Measurements from ENCODE around the gene FIGNL2. TPM values are rescaled to one million over a fixed set of nuclear protein-coding genes. Genes with fewer than 3 reads are reported as not detected.

FIGNL2 gene
- total and polyA plus RNA-seq, 2 of the 13 experiments (the other 11 are each of a cell fraction or from before 2014, with no cell fraction given) = 0.82 to 1.00 TPM

DNA sequence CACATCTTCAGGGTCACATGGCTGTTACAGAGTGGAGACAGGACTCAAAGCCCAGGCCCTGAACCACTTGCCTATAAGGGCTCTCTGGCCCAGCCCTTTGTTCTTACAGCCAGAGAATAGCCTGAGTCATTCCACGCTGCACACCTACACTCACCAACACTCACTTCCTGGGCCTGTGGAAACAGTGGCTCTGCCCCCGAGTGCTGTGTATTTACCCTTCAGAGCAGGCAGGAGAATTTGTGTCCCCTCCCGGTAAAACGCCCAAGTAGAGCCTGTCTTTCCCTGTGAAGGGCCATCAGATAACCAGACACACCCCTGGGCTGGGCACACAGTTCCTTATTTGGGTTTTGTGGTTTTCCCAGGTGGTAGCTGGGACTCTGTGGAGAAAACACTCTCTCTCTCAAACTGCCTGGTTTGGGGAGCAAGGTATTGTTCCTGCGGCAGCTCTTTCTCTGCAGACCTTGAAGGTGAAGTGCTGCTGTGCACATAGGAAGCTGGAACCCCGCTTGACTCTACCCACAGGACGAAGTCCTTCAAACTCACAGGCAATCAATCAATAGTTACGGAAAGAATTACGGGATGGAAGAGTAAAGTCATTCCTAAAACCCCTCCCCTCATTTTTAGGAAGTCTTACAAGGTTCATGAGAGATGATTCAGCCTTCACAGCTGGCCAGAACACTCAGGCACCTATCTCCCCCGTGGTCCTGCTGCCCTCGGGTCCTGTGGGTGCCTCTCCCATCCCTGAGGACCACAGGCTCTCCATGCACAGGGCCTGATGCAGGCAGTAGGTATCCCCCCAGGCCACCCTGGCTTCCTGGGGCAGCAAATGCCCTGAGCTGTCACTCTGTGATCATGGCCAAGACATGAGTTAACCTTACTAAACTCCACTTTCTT, 20.3 kb downstream of the FIGNL2 start:
- Histone ChIP-seq H3K4me1 (ENCODE audit: insufficient read depth, low read length) (peaks cover 14% of the 10 kb centered on the region), H3K9ac (ENCODE audit: insufficient read depth, low read depth, low read length) (no peak overlapping the region), H2AFZ (ENCODE audit: low read length) (no peak overlapping the region), H3K27ac (ENCODE audit: extremely low read length, insufficient read depth, low read length) (no peak overlapping the region), H3K4me3 (replicated peaks in 1 of 3; ENCODE audit: insufficient read depth in 1 of 3, low read depth in 2 of 3, low read length in 3 of 3) (no peak overlapping the region), H3K4me2 (ENCODE audit: low read depth, low read length) (peak overlapping the region; percentile 15; the same call in 1 of the 2 replicates), H4K20me1 (ENCODE audit: insufficient read depth, low read length) (no peaks in the 10 kb centered on the region), H3K9me3 (ENCODE audit: low read length) (no peaks in the 10 kb centered on the region), H3K36me3 (replicated peaks in 1 of 2; ENCODE audit: control insufficient read depth in 1 of 2, insufficient read depth in 2 of 2, low read length in 2 of 2) (no peaks in the 10 kb centered on the region), H3K79me2 (ENCODE audit: insufficient read depth, low read length) (no peaks in the 10 kb centered on the region), H3K27me3 (ENCODE audit: control insufficient read depth in 1 of 2, insufficient read depth in 2 of 2, low read length in 2 of 2) (no peaks in the 10 kb centered on the region; a peak in 1 of 5 replicates)
- CTCF ChIA-PET (ENCODE audit: low intra/inter-chr PET ratio, low total read pairs) = no interaction called here
- POLR2A ChIA-PET = no interaction called here
- no TSS peak for BruUV-seq (replicated peaks)
- intact Hi-C loops (cut with micrococcal nuclease; ENCODE audit: unreplicated experiment) (no loop called here), in situ Hi-C loops (cut with HindIII; ENCODE audit: extremely low pct_ligation_motif_present, low pct_unique_long_range_greater_than_20kb) (no loop called here)
- TF ChIP-seq EZH2 (conservative IDR thresholded peaks at IDR 0.05; ENCODE audit: low read depth, low read length) (no peak), ZNF740 (CRISPR knock-in tag; IDR thresholded peaks at IDR 0.05) (no peak), ZKSCAN5 (CRISPR knock-in tag; IDR thresholded peaks at IDR 0.05) (no peak), TCF12 (IDR thresholded peaks at IDR 0.05) (no peak), TCF12 (CRISPR knock-in tag; IDR thresholded peaks at IDR 0.05) (no peak), ZNF772 (CRISPR knock-in tag; IDR thresholded peaks at IDR 0.05) (no peak), ZBTB43 (CRISPR knock-in tag; conservative IDR thresholded peaks at IDR 0.05) (no peak), ZSCAN31 (CRISPR knock-in tag; IDR thresholded peaks at IDR 0.05; ENCODE audit: low read depth) (no peak), ZNF530 (CRISPR knock-in tag; IDR thresholded peaks at IDR 0.05; ENCODE audit: low read depth) (no peak), ZNF616 (CRISPR knock-in tag; IDR thresholded peaks at IDR 0.05; ENCODE audit: low read depth) (no peak), TOE1 (CRISPR knock-in tag; IDR thresholded peaks at IDR 0.05) (no peak), ELF1 (CRISPR knock-in tag; IDR thresholded peaks at IDR 0.05) (no peak), NFIB (CRISPR knock-in tag; IDR thresholded peaks at IDR 0.05; ENCODE audit: borderline replicate concordance) (no peak), TP53 (CRISPR knock-in tag; conservative IDR thresholded peaks at IDR 0.05) (no peak), KLF6 (CRISPR knock-in tag; IDR thresholded peaks at IDR 0.05) (no peak), ZNF7 (CRISPR knock-in tag; IDR thresholded peaks at IDR 0.05) (no peak), ZSCAN30 (CRISPR knock-in tag; IDR thresholded peaks at IDR 0.05) (no peak)
- TF ChIP-seq, protein P1, sequence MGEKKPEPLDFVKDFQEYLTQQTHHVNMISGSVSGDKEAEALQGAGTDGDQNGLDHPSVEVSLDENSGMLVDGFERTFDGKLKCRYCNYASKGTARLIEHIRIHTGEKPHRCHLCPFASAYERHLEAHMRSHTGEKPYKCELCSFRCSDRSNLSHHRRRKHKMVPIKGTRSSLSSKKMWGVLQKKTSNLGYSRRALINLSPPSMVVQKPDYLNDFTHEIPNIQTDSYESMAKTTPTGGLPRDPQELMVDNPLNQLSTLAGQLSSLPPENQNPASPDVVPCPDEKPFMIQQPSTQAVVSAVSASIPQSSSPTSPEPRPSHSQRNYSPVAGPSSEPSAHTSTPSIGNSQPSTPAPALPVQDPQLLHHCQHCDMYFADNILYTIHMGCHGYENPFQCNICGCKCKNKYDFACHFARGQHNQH (CRISPR knock-in tag; IDR thresholded peaks at IDR 0.05) = no peak
- TF ChIP-seq, protein P2, sequence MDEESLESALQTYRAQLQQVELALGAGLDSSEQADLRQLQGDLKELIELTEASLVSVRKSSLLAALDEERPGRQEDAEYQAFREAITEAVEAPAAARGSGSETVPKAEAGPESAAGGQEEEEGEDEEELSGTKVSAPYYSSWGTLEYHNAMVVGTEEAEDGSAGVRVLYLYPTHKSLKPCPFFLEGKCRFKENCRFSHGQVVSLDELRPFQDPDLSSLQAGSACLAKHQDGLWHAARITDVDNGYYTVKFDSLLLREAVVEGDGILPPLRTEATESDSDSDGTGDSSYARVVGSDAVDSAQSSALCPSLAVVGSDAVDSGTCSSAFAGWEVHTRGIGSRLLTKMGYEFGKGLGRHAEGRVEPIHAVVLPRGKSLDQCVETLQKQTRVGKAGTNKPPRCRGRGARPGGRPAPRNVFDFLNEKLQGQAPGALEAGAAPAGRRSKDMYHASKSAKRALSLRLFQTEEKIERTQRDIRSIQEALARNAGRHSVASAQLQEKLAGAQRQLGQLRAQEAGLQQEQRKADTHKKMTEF (CRISPR knock-in tag; IDR thresholded peaks at IDR 0.05) = no peak
- no peak for DNase-seq (ENCODE audit: low spot score)
- 10% methylated on average over 9 of the region's 11 CpGs for WGBS (ENCODE audit: low lambda C conversion rate)
- peak; percentile 15 for FAIRE-seq
- ATAC-seq = peak; percentile 25

Measured in HepG2 (cell line).